Liver (tissue), 9 donors: ENCODE data around the gene ELAVL1. TPM values are rescaled to one million over a fixed set of nuclear protein-coding genes. Genes with fewer than 3 reads are reported as not detected.

Experiments
- DNase-seq: peaks from one replicate; pipeline ENCODE4 v3.0.0-alpha.2; 2017; ENCODE audit warnings: low spot score
- H3K27ac ChIP-seq, 2 donors: one replicate each; pipeline ENCODE4 v1.7.0; 2013; ENCODE audit warnings: inconsistent platforms in 2 of 2, low read length in 2 of 2, control low read depth in 1 of 2, low read depth in 1 of 2, mild to moderate bottlenecking in 1 of 2
- H3K27me3 ChIP-seq, 4 donors: one replicate each; pipeline versions ENCODE4 v1.6.1 to v1.7.0; 2013; ENCODE audit warnings: low read length in 3 of 4, inconsistent platforms in 1 of 4, mild to moderate bottlenecking in 1 of 4, moderate library complexity in 1 of 4; ENCODE audit not compliant: control insufficient read depth in 4 of 4, insufficient read depth in 4 of 4
- H3K36me3 ChIP-seq, 4 donors: one replicate each; pipeline versions ENCODE4 v1.6.1 to v1.7.0; 2013; ENCODE audit warnings: low read length in 3 of 4, mild to moderate bottlenecking in 3 of 4, low read depth in 1 of 4, moderate library complexity in 1 of 4; ENCODE audit not compliant: control insufficient read depth in 4 of 4, insufficient read depth in 3 of 4
- H3K4me1 ChIP-seq, 4 donors: one replicate each; pipeline versions ENCODE4 v1.6.1 to v1.7.0; 2013; ENCODE audit warnings: low read length in 3 of 4, mild to moderate bottlenecking in 3 of 4, moderate library complexity in 1 of 4; ENCODE audit not compliant: control insufficient read depth in 4 of 4, insufficient read depth in 4 of 4
- H3K4me3 ChIP-seq, 3 donors: one replicate each; pipeline versions ENCODE4 v1.6.1 to v1.7.0; 2013; ENCODE audit warnings: low read length in 3 of 3, control low read depth in 1 of 3, low read depth in 1 of 3, mild to moderate bottlenecking in 1 of 3
- H3K9ac ChIP-seq, 2 donors: one replicate each; pipeline ENCODE4 v1.7.0; 2013; ENCODE audit warnings: low read length in 2 of 2, mild to moderate bottlenecking in 2 of 2, moderate library complexity in 2 of 2, control low read depth in 1 of 2, low read depth in 1 of 2
- H3K9me3 ChIP-seq, 4 donors: one replicate each; pipeline versions ENCODE4 v1.6.1 to v1.7.0; 2013; ENCODE audit warnings: low read length in 3 of 4; ENCODE audit not compliant: control insufficient read depth in 4 of 4
- CTCF ChIP-seq: fragments of 150-350 bp; IDR thresholded peaks from 2 replicates; pipeline ENCODE4 v1.5.1; 2017; ENCODE audit warnings: improper control_type of control experiment, low read depth, low read length; ENCODE audit not compliant: missing input control
- FOXA1 ChIP-seq: IDR thresholded peaks from 2 replicates; pipeline ENCODE4 v1.6.1; 2016; ENCODE audit warnings: antibody characterized with exemption
- FOXA2 ChIP-seq: IDR thresholded peaks from 2 replicates; pipeline ENCODE4 v1.6.1; 2016; ENCODE audit warnings: antibody characterized with exemption
- GABPA ChIP-seq, 2 donors: IDR thresholded peaks in 1 of 2; conservative IDR thresholded peaks in 1 of 2; 2 replicates each; pipeline ENCODE4 v1.6.1; 2016; ENCODE audit warnings: antibody characterized with exemption in 2 of 2, mild to moderate bottlenecking in 1 of 2, moderate library complexity in 1 of 2
- HNF4A ChIP-seq, 2 donors: conservative IDR thresholded peaks; 2 replicates each; pipeline ENCODE4 v1.6.1; 2016; ENCODE audit warnings: antibody characterized with exemption in 2 of 2, mild to moderate bottlenecking in 2 of 2
- HNF4G ChIP-seq: IDR thresholded peaks from 2 replicates; pipeline ENCODE4 v1.6.1; 2016; ENCODE audit warnings: antibody characterized with exemption
- JUND ChIP-seq, 2 donors: IDR thresholded peaks; 2 replicates each; pipeline ENCODE4 v1.6.1; 2016; ENCODE audit warnings: antibody characterized with exemption in 2 of 2
- MAX ChIP-seq: IDR thresholded peaks from 2 replicates; pipeline ENCODE4 v1.6.1; 2016; ENCODE audit warnings: antibody characterized with exemption
- NR2F2 ChIP-seq: IDR thresholded peaks from 2 replicates; pipeline ENCODE4 v1.6.1; 2016; ENCODE audit warnings: antibody characterized with exemption
- RAD21 ChIP-seq, 2 donors: IDR thresholded peaks; 2 replicates each; pipeline ENCODE4 v1.6.1; 2016; ENCODE audit warnings: antibody characterized with exemption in 2 of 2, mild to moderate bottlenecking in 2 of 2
- REST ChIP-seq: IDR thresholded peaks from 2 replicates; pipeline ENCODE4 v1.6.1; 2016; ENCODE audit warnings: antibody characterized with exemption, mild to moderate bottlenecking
- RXRA ChIP-seq, 2 donors: IDR thresholded peaks; 2 replicates each; pipeline ENCODE4 v1.6.1; 2017 to 2018; ENCODE audit warnings: antibody characterized with exemption in 2 of 2, mild to moderate bottlenecking in 1 of 2
- SP1 ChIP-seq: IDR thresholded peaks from 2 replicates; pipeline ENCODE4 v1.6.1; 2018; ENCODE audit warnings: antibody characterized with exemption, mild to moderate bottlenecking
- TAF1 ChIP-seq: conservative IDR thresholded peaks from 2 replicates; pipeline ENCODE4 v1.6.1; 2016; ENCODE audit warnings: antibody characterized with exemption, mild to moderate bottlenecking
- YY1 ChIP-seq: IDR thresholded peaks from 2 replicates; pipeline ENCODE4 v1.6.1; 2016; ENCODE audit warnings: antibody characterized with exemption, mild to moderate bottlenecking
- ZBTB33 ChIP-seq: IDR thresholded peaks from 2 replicates; pipeline ENCODE4 v1.6.1; 2016; ENCODE audit warnings: antibody characterized with exemption
- WGBS: extraction: QIAGEN DNeasy Blood & Tissue Kit; methylation state at CpG from one replicate; pipeline ENCODE4 v1.1.7; 2013; 5-methylcytosine and 5-hydroxymethylcytosine counted together
- polyA plus RNA-seq, 2 donors: library from polyadenylated mRNA; stranded (reverse) in 1 of 2; unstranded in 1 of 2; fragments of 200-250 nt in 1 of 2; fragments of >200 nt in 1 of 2; fragmentation: Nextera tagmentation in 1 of 2; extraction: Ambion mirVana in 1 of 2; gene quantifications; one replicate each; pipeline versions ENCODE4 v1.2.1 to v1.2.3, GENCODE V29; 2013 to 2015
- total RNA-seq, 2 donors: library from RNA; depleted of rRNA; stranded (reverse); fragments of >200 nt; gene quantifications; one replicate each; pipeline ENCODE4 v1.2.3, GENCODE V29; 2014
- TF ChIP-seq, protein P1 (sequence below): IDR thresholded peaks from 2 replicates; pipeline ENCODE4 v1.6.1; 2016; ENCODE audit warnings: antibody characterized with exemption
- donor health status: healthy.
- donor health status: healthy.
- donor health status: healthy.
- donor health status: healthy.
- donor health status: healthy.

The ELAVL1 gene
- total and polyA plus RNA-seq, 4 donors, result 14.4 to 33.7 (median 19.1) TPM

DNA sequence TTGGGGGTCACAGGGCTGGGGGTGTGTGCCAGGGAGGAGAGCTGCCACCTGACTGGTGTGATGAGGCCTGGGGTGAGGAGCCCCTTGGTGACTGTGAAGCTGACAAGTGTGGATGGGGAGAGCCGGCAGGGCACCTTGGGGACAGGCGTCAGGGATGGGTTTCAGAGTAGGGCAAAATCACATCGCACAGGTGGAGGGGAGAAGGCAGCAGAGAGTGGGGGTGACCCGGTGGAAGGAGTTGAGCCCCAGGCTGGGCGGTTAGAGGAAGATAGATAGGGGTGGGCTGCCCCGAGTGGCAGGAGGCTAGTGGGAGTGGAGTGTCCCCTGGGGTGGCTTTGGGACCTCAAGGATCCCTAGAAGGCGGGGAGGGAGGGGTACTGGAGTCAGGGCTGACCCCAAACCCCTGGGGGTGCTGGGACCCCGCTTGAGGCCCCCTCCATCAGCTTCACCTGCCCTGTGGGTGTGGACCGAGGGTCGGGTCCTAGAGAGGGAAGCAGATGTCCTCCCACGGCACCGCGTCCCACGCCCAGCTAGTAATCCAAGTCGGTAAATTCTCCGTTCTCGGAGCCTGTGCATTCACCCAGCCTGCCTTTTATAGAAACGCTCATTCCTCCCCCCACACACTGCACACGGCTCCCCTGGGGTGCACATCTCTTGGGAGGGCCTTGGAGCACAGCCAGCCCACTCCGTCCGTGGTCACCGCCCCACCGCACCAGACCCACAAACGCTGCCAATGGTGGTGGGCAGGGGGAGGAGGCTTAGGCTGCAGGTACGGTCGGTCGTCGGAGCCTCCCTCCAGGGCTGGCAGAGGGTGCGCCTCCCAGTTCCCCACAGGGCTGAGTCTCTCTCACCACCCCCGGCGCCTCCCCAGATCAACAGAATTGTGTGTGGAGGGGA, 81.9 kb downstream of the ELAVL1 start:
- H3K4me3 ChIP-seq, result no peak overlapping the region
- no peak overlapping the region for H3K9ac ChIP-seq
- H3K27ac ChIP-seq, result no peak overlapping the region
- H3K4me1 ChIP-seq, result peaks cover 16 to 36% (median 25%) of the 10 kb centered on the region in 4 donors
- no peaks in the 10 kb centered on the region for H3K9me3 ChIP-seq
- DNase-seq, result no peak
- H3K36me3 ChIP-seq, result peaks cover 0 to 12% (median 5%) of the 10 kb centered on the region in 4 donors
- 90% methylated on average over 31 of the region's 31 CpGs for WGBS
- no peaks in the 10 kb centered on the region for H3K27me3 ChIP-seq
- no peak for TF ChIP-seq CTCF
- no peak for TF ChIP-seq ZBTB33
- no peak for TF ChIP-seq MAX
- TF ChIP-seq, protein P1, sequence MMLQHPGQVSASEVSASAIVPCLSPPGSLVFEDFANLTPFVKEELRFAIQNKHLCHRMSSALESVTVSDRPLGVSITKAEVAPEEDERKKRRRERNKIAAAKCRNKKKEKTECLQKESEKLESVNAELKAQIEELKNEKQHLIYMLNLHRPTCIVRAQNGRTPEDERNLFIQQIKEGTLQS, result no peak
- no peak for TF ChIP-seq JUND (IDR thresholded peaks at IDR 0.05)
- no peak for TF ChIP-seq NR2F2
- TF ChIP-seq HNF4A (conservative IDR thresholded peaks at IDR 0.05), result no peak
- TF ChIP-seq SP1, result no peak

DNA sequence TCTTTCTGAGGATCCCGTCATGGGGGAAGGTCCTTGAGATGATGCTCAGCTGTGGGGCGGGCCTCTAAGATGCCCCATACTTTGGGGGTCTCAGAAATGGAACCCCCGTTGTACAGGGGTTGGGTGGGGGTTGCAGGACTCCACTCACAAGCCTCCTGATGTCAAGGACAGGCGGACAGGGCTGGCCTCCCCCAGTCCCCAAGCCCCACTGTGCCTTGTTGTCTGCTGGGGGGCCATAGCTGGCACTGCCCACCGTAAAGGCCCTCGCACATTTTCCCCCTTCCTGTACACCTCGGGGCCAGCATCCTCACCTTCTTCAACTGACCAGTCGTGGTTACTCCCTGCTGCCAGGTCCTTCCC, 82.6 kb downstream of the ELAVL1 start:
- Histone ChIP-seq H3K9me3 (no peaks in the 10 kb centered on the region), H3K27ac (no peak overlapping the region), H3K36me3 (peaks cover 0 to 12% (median 5%) of the 10 kb centered on the region in 4 donors), H3K9ac (no peak overlapping the region), H3K27me3 (no peaks in the 10 kb centered on the region), H3K4me1 (peaks cover 18 to 43% (median 29%) of the 10 kb centered on the region in 4 donors), H3K4me3 (no peak overlapping the region)
- 92% methylated on average over 8 of the region's 8 CpGs for WGBS
- no peak for DNase-seq
- TF ChIP-seq NR2F2 (no peak), TAF1 (no peak), HNF4G (no peak), FOXA2 (no peak), YY1 (no peak), ZBTB33 (no peak), REST (no peak), RXRA (IDR thresholded peaks at IDR 0.05) (no peak), GABPA (IDR thresholded peaks at IDR 0.05 in 1 of 2, conservative IDR thresholded peaks at IDR 0.05 in 1 of 2) (no peak), JUND (IDR thresholded peaks at IDR 0.05) (no peak), CTCF (no peak), HNF4A (conservative IDR thresholded peaks at IDR 0.05) (no peak), MAX (no peak), FOXA1 (no peak), RAD21 (IDR thresholded peaks at IDR 0.05) (no peak), SP1 (no peak)
- TF ChIP-seq, protein P1, result no peak
